ENCODE measurements around the gene APAF1. TPM values are rescaled to one million over a fixed set of nuclear protein-coding genes. Genes with fewer than 3 reads are reported as not detected.

Gene APAF1
- polyA plus RNA-seq, 3 donors = 29.5 to 36.7 (median 30.0) TPM

GRCh38 chr12:98763656-98764055 is 118.6 kb downstream of the APAF1 start:
- TF ChIP-seq CTCF (IDR thresholded peaks at IDR 0.05) = no peak
- no peak overlapping the region for H3K4me3 ChIP-seq (replicated peaks in 1 of 3; ENCODE audit: low read depth in 2 of 3, low read length in 3 of 3)
- intact Hi-C loops (cut with micrococcal nuclease) = no loop called here
- no peak overlapping the region for H3K27ac ChIP-seq (ENCODE audit: low read depth in 1 of 2, low read length in 2 of 2)
- H3K9me3 ChIP-seq (replicated peaks in 1 of 2; ENCODE audit: control insufficient read depth in 1 of 2, insufficient read depth in 1 of 2, low read length in 2 of 2) = no peaks in the 10 kb centered on the region
- no peaks in the 10 kb centered on the region for H3K36me3 Mint-ChIP-seq
- H3K27ac Mint-ChIP-seq = no peak overlapping the region
- no peak overlapping the region for H3K4me3 Mint-ChIP-seq
- no peak overlapping the region for H3K9ac ChIP-seq (ENCODE audit: insufficient read depth, low read length, poor library complexity, severe bottlenecking)
- no peak for DNase-seq
- H3K9me3 Mint-ChIP-seq = peaks cover 0 to 2% (median 0%) of the 10 kb centered on the region in 7 donors
- H3K4me1 Mint-ChIP-seq = no peaks in the 10 kb centered on the region
- H3K4me2 ChIP-seq (replicated peaks; ENCODE audit: extremely low read depth, low read length, poor library complexity, severe bottlenecking) = no peak overlapping the region
- H3K36me3 ChIP-seq (replicated peaks in 1 of 2; ENCODE audit: control insufficient read depth in 1 of 2, insufficient read depth in 2 of 2, low read length in 2 of 2) = no peaks in the 10 kb centered on the region
- H3K79me2 ChIP-seq (ENCODE audit: insufficient read depth, low read length) = no peaks in the 10 kb centered on the region
- H3K4me1 ChIP-seq (ENCODE audit: control insufficient read depth in 1 of 2, insufficient read depth in 2 of 2, low read length in 2 of 2) = no peaks in the 10 kb centered on the region
- no CpG with 5 or more reads among the region's 4 CpGs for WGBS (ENCODE audit: insufficient coverage)
- H3K27me3 ChIP-seq (ENCODE audit: control insufficient read depth in 2 of 2, insufficient read depth in 2 of 2, low read length in 2 of 2) = no peaks in the 10 kb centered on the region
- H3K27me3 Mint-ChIP-seq (ENCODE audit: low read depth in 3 of 3) = peaks cover 4 to 7% (median 5%) of the 10 kb centered on the region in 3 donors
- H2AFZ ChIP-seq (ENCODE audit: insufficient read depth, low read depth, low read length, poor library complexity, severe bottlenecking) = no peak overlapping the region
- no peaks in the 10 kb centered on the region for H4K20me1 ChIP-seq (ENCODE audit: insufficient read depth, low read length)

GRCh38 chr12:98767248-98767647 is 122.2 kb downstream of the APAF1 start:
- Histone ChIP-seq H3K27ac (ENCODE audit: low read depth in 1 of 2, low read length in 2 of 2) (no peak overlapping the region), H3K4me1 (ENCODE audit: control insufficient read depth in 1 of 2, insufficient read depth in 2 of 2, low read length in 2 of 2) (no peaks in the 10 kb centered on the region), H3K9me3 (replicated peaks in 1 of 2; ENCODE audit: control insufficient read depth in 1 of 2, insufficient read depth in 1 of 2, low read length in 2 of 2) (peaks cover 0 to under 1% of the 10 kb centered on the region in 2 donors), H3K27me3 (ENCODE audit: control insufficient read depth in 2 of 2, insufficient read depth in 2 of 2, low read length in 2 of 2) (no peaks in the 10 kb centered on the region), H4K20me1 (ENCODE audit: insufficient read depth, low read length) (no peaks in the 10 kb centered on the region), H2AFZ (ENCODE audit: insufficient read depth, low read depth, low read length, poor library complexity, severe bottlenecking) (no peak overlapping the region), H3K4me3 (replicated peaks in 1 of 3; ENCODE audit: low read depth in 2 of 3, low read length in 3 of 3) (no peak overlapping the region), H3K9ac (ENCODE audit: insufficient read depth, low read length, poor library complexity, severe bottlenecking) (no peak overlapping the region), H3K79me2 (ENCODE audit: insufficient read depth, low read length) (no peaks in the 10 kb centered on the region), H3K36me3 (replicated peaks in 1 of 2; ENCODE audit: control insufficient read depth in 1 of 2, insufficient read depth in 2 of 2, low read length in 2 of 2) (no peaks in the 10 kb centered on the region), H3K4me2 (replicated peaks; ENCODE audit: extremely low read depth, low read length, poor library complexity, severe bottlenecking) (no peak overlapping the region)
- Mint-ChIP-seq H3K4me1 (no peaks in the 10 kb centered on the region), H3K36me3 (no peaks in the 10 kb centered on the region), H3K9me3 (peaks cover 0 to 3% (median 2%) of the 10 kb centered on the region in 7 donors), H3K27ac (no peak overlapping the region), H3K27me3 (ENCODE audit: low read depth in 3 of 3) (peaks cover 2 to 5% (median 3%) of the 10 kb centered on the region in 3 donors), H3K4me3 (no peak overlapping the region)
- no CpG with 5 or more reads among the region's 9 CpGs for WGBS (ENCODE audit: insufficient coverage)
- DNase-seq = no peak
- TF ChIP-seq CTCF (IDR thresholded peaks at IDR 0.05) = no peak
- intact Hi-C loops (cut with micrococcal nuclease) = no loop called here
